ENCODE results near the gene AP4B1. TPM values are rescaled to one million over a fixed set of nuclear protein-coding genes. Genes with fewer than 3 reads are reported as not detected.
A peak's percentile ranks its signal among the peaks of the same experiment; 100 is the strongest.

AP4B1 gene
- total RNA-seq, 5 donors from 2014 or later (not counting 1 experiment from before 2014, with no cell fraction given) = 57.8 to 66.4 (median 61.5) TPM

GRCh38 chr1:113876176-113876575 lies 28.4 kb downstream of the AP4B1 start:
- H3K9me3 Mint-ChIP-seq = no peaks in the 10 kb centered on the region
- H3K4me1 ChIP-seq (ENCODE audit: control insufficient read depth in 1 of 2, extremely low read depth in 1 of 2, insufficient read depth in 2 of 2, low read length in 2 of 2) = peaks cover 28 to 35% of the 10 kb centered on the region in 2 experiments
- H3K36me3 Mint-ChIP-seq = no peaks in the 10 kb centered on the region
- no peak overlapping the region for H3K27ac Mint-ChIP-seq
- H3K4me3 Mint-ChIP-seq = no peak overlapping the region
- POLR2A ChIA-PET = interaction anchor here (0.6 to 1.4 kb wide), 4 partner anchors 16 to 55 kb away, joined by 3 to 12 read pairs (median 6); no protein-coding TSS in a partner anchor
- ATAC-seq (replicated peaks in 1 of 4) (no peak), DNase-seq (no peak)
- no peaks in the 10 kb centered on the region for H3K9me3 ChIP-seq
- H3K36me3 ChIP-seq (ENCODE audit: control insufficient read depth in 2 of 2, extremely low read depth in 1 of 2, insufficient read depth in 1 of 2, low read length in 1 of 2) = no peaks in the 10 kb centered on the region
- no peaks in the 10 kb centered on the region for H3K27me3 ChIP-seq (replicated peaks in 1 of 2; ENCODE audit: control insufficient read depth in 2 of 2, extremely low read depth in 1 of 2, insufficient read depth in 2 of 2, low read length in 1 of 2)
- H3K27me3 Mint-ChIP-seq = no peaks in the 10 kb centered on the region
- CTCF ChIA-PET = interaction anchor here in 1 of 2 donors (1.0 to 1.3 kb wide), 3 partner anchors 25 to 28 kb away, joined by 3 to 4 read pairs (median 3); partner anchors contain the start of gene AP4B1
- peaks cover 67 to 84% (median 75%) of the 10 kb centered on the region in 3 donors for H3K4me1 Mint-ChIP-seq
- H3K4me3 ChIP-seq (ENCODE audit: control insufficient read depth in 1 of 2, extremely low read depth in 1 of 2, low read length in 1 of 2) = no peak overlapping the region
- WGBS (ENCODE audit: insufficient coverage) = 96% methylated on average over 5 of the region's 5 CpGs
- no peak overlapping the region for H3K27ac ChIP-seq (ENCODE audit: low read length)

- Mint-ChIP-seq H3K27ac (peak overlapping the region in 1 of 2 donors; percentile 67), H3K27me3 (no peaks in the 10 kb centered on the region), H3K4me3 (no peak overlapping the region), H3K9me3 (no peaks in the 10 kb centered on the region), H3K36me3 (no peaks in the 10 kb centered on the region), H3K4me1 (peaks cover 64 to 82% (median 73%) of the 10 kb centered on the region in 3 donors)
- H3K36me3 ChIP-seq (ENCODE audit: control insufficient read depth in 2 of 2, extremely low read depth in 1 of 2, insufficient read depth in 1 of 2, low read length in 1 of 2) = no peaks in the 10 kb centered on the region
- ChIA-PET CTCF (interaction anchor here (0.6 to 1.3 kb wide), 3 partner anchors 25 to 153 kb away, joined by 3 read pairs; no protein-coding TSS in a partner anchor), POLR2A (interaction anchor here (0.6 to 1.4 kb wide), 6 partner anchors 11 to 55 kb away, joined by 3 to 12 read pairs (median 5); no protein-coding TSS in a partner anchor)
- ATAC-seq (replicated peaks in 1 of 4) (no peak), DNase-seq (peak in 1 of 35 experiments; percentile 22)
- no CpG with 5 or more reads among the region's 2 CpGs for WGBS (ENCODE audit: insufficient coverage)
- H3K4me3 ChIP-seq (ENCODE audit: control insufficient read depth in 1 of 2, extremely low read depth in 1 of 2, low read length in 1 of 2) = no peak overlapping the region
- H3K9me3 ChIP-seq = no peaks in the 10 kb centered on the region
- H3K27ac ChIP-seq (ENCODE audit: low read length) = no peak overlapping the region
- no peaks in the 10 kb centered on the region for H3K27me3 ChIP-seq (replicated peaks in 1 of 2; ENCODE audit: control insufficient read depth in 2 of 2, extremely low read depth in 1 of 2, insufficient read depth in 2 of 2, low read length in 1 of 2)
- peaks cover 26 to 36% of the 10 kb centered on the region in 2 experiments for H3K4me1 ChIP-seq (ENCODE audit: control insufficient read depth in 1 of 2, extremely low read depth in 1 of 2, insufficient read depth in 2 of 2, low read length in 2 of 2)
Measured at GRCh38 chr1:113875714-113876113, 28.9 kb downstream of the AP4B1 start.

GRCh38 chr1:113874012-113874879 lies 30.4 kb downstream of the AP4B1 start:
- ChIA-PET POLR2A (interaction anchor here (0.6 to 1.2 kb wide), 4 partner anchors 8 to 60 kb away, joined by 3 to 7 read pairs (median 4); no protein-coding TSS in a partner anchor), CTCF (interaction anchor here in 1 of 2 donors (1.1 to 1.2 kb wide), 2 partner anchors 32 to 56 kb away, joined by 3 read pairs; no protein-coding TSS in a partner anchor)
- Mint-ChIP-seq H3K27me3 (no peaks in the 10 kb centered on the region), H3K36me3 (no peaks in the 10 kb centered on the region), H3K27ac (peak overlapping the region; percentile 79 to 89), H3K4me1 (peaks cover 67 to 81% (median 71%) of the 10 kb centered on the region in 3 donors), H3K9me3 (no peaks in the 10 kb centered on the region), H3K4me3 (peak overlapping the region in 2 of 3 donors; percentile 11 to 41)
- H3K36me3 ChIP-seq (ENCODE audit: control insufficient read depth in 2 of 2, extremely low read depth in 1 of 2, insufficient read depth in 1 of 2, low read length in 1 of 2) = no peaks in the 10 kb centered on the region
- no peaks in the 10 kb centered on the region for H3K9me3 ChIP-seq
- peaks cover 35 to 36% of the 10 kb centered on the region in 2 experiments for H3K4me1 ChIP-seq (ENCODE audit: control insufficient read depth in 1 of 2, extremely low read depth in 1 of 2, insufficient read depth in 2 of 2, low read length in 2 of 2)
- H3K4me3 ChIP-seq (ENCODE audit: control insufficient read depth in 1 of 2, extremely low read depth in 1 of 2, low read length in 1 of 2) = no peak overlapping the region
- DNase-seq (peak in 3 of 35 experiments; percentile 4 to 40 (median 8)), ATAC-seq (replicated peaks in 1 of 4) (peak in 3 of 4 experiments; percentile 47 to 54 (median 50))
- H3K27me3 ChIP-seq (replicated peaks in 1 of 2; ENCODE audit: control insufficient read depth in 2 of 2, extremely low read depth in 1 of 2, insufficient read depth in 2 of 2, low read length in 1 of 2) = no peaks in the 10 kb centered on the region
- WGBS (ENCODE audit: insufficient coverage) = no CpG with 5 or more reads among the region's 1 CpG
- peak overlapping the region; percentile 42 for H3K27ac ChIP-seq (ENCODE audit: low read length)

GRCh38 chr1:113872219-113872935 lies 32.2 kb downstream of the AP4B1 start:
- Mint-ChIP-seq H3K4me3 (peak overlapping the region; percentile 80 to 87 (median 86)), H3K36me3 (peaks cover 10% of the 10 kb centered on the region), H3K4me1 (peaks cover 74 to 84% (median 80%) of the 10 kb centered on the region in 3 donors), H3K27ac (peak overlapping the region; percentile 89 to 95), H3K27me3 (no peaks in the 10 kb centered on the region), H3K9me3 (no peaks in the 10 kb centered on the region)
- peak in 3 of 4 experiments; percentile 2 to 33 (median 3) for ATAC-seq (replicated peaks in 1 of 4)
- Histone ChIP-seq H3K9me3 (no peaks in the 10 kb centered on the region), H3K4me3 (ENCODE audit: control insufficient read depth in 1 of 2, extremely low read depth in 1 of 2, low read length in 1 of 2) (peak overlapping the region; percentile 62 to 74), H3K4me1 (ENCODE audit: control insufficient read depth in 1 of 2, extremely low read depth in 1 of 2, insufficient read depth in 2 of 2, low read length in 2 of 2) (peaks cover 39 to 42% of the 10 kb centered on the region in 2 experiments), H3K36me3 (ENCODE audit: control insufficient read depth in 2 of 2, extremely low read depth in 1 of 2, insufficient read depth in 1 of 2, low read length in 1 of 2) (no peaks in the 10 kb centered on the region), H3K27me3 (replicated peaks in 1 of 2; ENCODE audit: control insufficient read depth in 2 of 2, extremely low read depth in 1 of 2, insufficient read depth in 2 of 2, low read length in 1 of 2) (no peaks in the 10 kb centered on the region), H3K27ac (ENCODE audit: low read length) (peak overlapping the region; percentile 90)
- peak in 2 of 35 experiments; percentile 23 to 49 for DNase-seq
- ChIA-PET CTCF (interaction anchor here in 1 of 2 donors (1.1 kb wide), 1 partner anchor 31 kb away, joined by 7 read pairs; no protein-coding TSS in a partner anchor), POLR2A (interaction anchor here (0.5 to 1.0 kb wide), 5 partner anchors 16 to 62 kb away, joined by 3 to 8 read pairs (median 3); partner anchors contain the start of genes AP4B1 (in 1 of the 2) and RSBN1 (in 1 of the 2))

- H3K9me3 Mint-ChIP-seq = no peaks in the 10 kb centered on the region
- H3K27ac Mint-ChIP-seq = peak within 1 kb of the TSS; percentile 89 to 95
- peak within 1 kb of the TSS; percentile 80 to 87 (median 86) for H3K4me3 Mint-ChIP-seq
- Histone ChIP-seq H3K27me3 (replicated peaks in 1 of 2; ENCODE audit: control insufficient read depth in 2 of 2, extremely low read depth in 1 of 2, insufficient read depth in 2 of 2, low read length in 1 of 2) (no peaks in the 10 kb centered on the region), H3K4me1 (ENCODE audit: control insufficient read depth in 1 of 2, extremely low read depth in 1 of 2, insufficient read depth in 2 of 2, low read length in 2 of 2) (peaks cover 39 to 44% of the 10 kb centered on the region in 2 experiments), H3K9me3 (no peaks in the 10 kb centered on the region), H3K4me3 (ENCODE audit: control insufficient read depth in 1 of 2, extremely low read depth in 1 of 2, low read length in 1 of 2) (peak within 1 kb of the TSS; percentile 62 to 74), H3K36me3 (ENCODE audit: control insufficient read depth in 2 of 2, extremely low read depth in 1 of 2, insufficient read depth in 1 of 2, low read length in 1 of 2) (peaks cover 0 to 1% of the 10 kb centered on the region in 2 donors), H3K27ac (ENCODE audit: low read length) (peak within 1 kb of the TSS; percentile 90)
- H3K27me3 Mint-ChIP-seq = no peaks in the 10 kb centered on the region
- ChIA-PET POLR2A (interaction anchor here (0.5 to 1.0 kb wide), 5 partner anchors 15 to 63 kb away, joined by 3 to 8 read pairs (median 3); partner anchors contain the start of genes AP4B1 (in 1 of the 2) and RSBN1 (in 1 of the 2)), CTCF (interaction anchor here in 1 of 2 donors (1.1 kb wide), 1 partner anchor 32 kb away, joined by 7 read pairs; no protein-coding TSS in a partner anchor)
- H3K4me1 Mint-ChIP-seq = peaks cover 78 to 85% (median 84%) of the 10 kb centered on the region in 3 donors
- peaks cover 10% of the 10 kb centered on the region for H3K36me3 Mint-ChIP-seq
- WGBS (ENCODE audit: insufficient coverage) = 0% methylated on average over 1 of the region's 4 CpGs
- ATAC-seq (replicated peaks in 1 of 4) (peak; percentile 94 to 98 (median 96)), DNase-seq (peak; percentile 49 to 93 (median 81))
Measured at GRCh38 chr1:113871597-113872113, 32.9 kb downstream of the AP4B1 start, which contains the start of gene PTPN22. Gene PTPN22 (minus strand): TSS chr1:113871712.
